NCI-H1417 (cell line): ENCODE results near the gene PAX7.
A peak's percentile ranks its signal among the peaks of the same experiment; 100 is the strongest.
"Not testable (repeated sequence)": the region's sequence is repeated elsewhere in the genome, so short reads cannot be mapped to it uniquely, and the experiment has no call there.

ENCODE experiments used
- DNase-seq, 3 experiments: peaks; one replicate each; lab custom pipeline; 2025; lab: John Stamatoyannopoulos, UW

The PAX7 gene

GRCh38 chr1:18630511-18631495 is at the start of gene PAX7:
Gene PAX7, plus strand, starts transcription at chr1:18630846. Its CDS starts 758 bp downstream, at chr1:18631604.
- DNase-seq, result no peak

GRCh38 chr1:18581420-18581880 is 49.2 kb upstream of the PAX7 start:
- DNase-seq, result peak in 2 of 3 experiments; percentile 15 to 55

- no peak for DNase-seq
Observed at GRCh38 chr1:18582890-18583289, 47.8 kb upstream of the PAX7 start.

GRCh38 chr1:18583326-18583941 is 47.2 kb upstream of the PAX7 start:
- no peak for DNase-seq

- DNase-seq, result not testable (repeated sequence)
Observed at GRCh38 chr1:18586016-18586415, 44.6 kb upstream of the PAX7 start.

GRCh38 chr1:18588093-18588492 is 42.6 kb upstream of the PAX7 start:
- no peak for DNase-seq

GRCh38 chr1:18592368-18592767 is 38.3 kb upstream of the PAX7 start:
- no peak for DNase-seq

GRCh38 chr1:18597160-18598042 is 33.2 kb upstream of the PAX7 start:
- DNase-seq, result peak; percentile 11 to 47 (median 43)

- DNase-seq, result no peak
Observed at GRCh38 chr1:18599086-18599485, 31.6 kb upstream of the PAX7 start.

GRCh38 chr1:18599704-18600103 is 30.9 kb upstream of the PAX7 start:
- DNase-seq, result no peak

- DNase-seq, result no peak
Observed at GRCh38 chr1:18602533-18603211, 28.0 kb upstream of the PAX7 start.

GRCh38 chr1:18603212-18603852 is 27.3 kb upstream of the PAX7 start:
- no peak for DNase-seq

GRCh38 chr1:18606443-18607288 is 24.0 kb upstream of the PAX7 start:
- no peak for DNase-seq

- DNase-seq, result no peak
Observed at GRCh38 chr1:18607289-18607760, 23.3 kb upstream of the PAX7 start.

- no peak for DNase-seq
Observed at GRCh38 chr1:18608534-18608933, 22.1 kb upstream of the PAX7 start.

- no peak for DNase-seq
Observed at GRCh38 chr1:18611311-18611710, 19.3 kb upstream of the PAX7 start.

GRCh38 chr1:18612073-18612472 is 18.6 kb upstream of the PAX7 start:
- no peak for DNase-seq

GRCh38 chr1:18614069-18614735 is 16.4 kb upstream of the PAX7 start:
- DNase-seq, result no peak
